HepG2 (cell line): Measurements from ENCODE around the gene SYNDIG1. TPM values are rescaled to one million over a fixed set of nuclear protein-coding genes. Genes with fewer than 3 reads are reported as not detected.

ENCODE experiments used
- ATAC-seq: fragments of 200-7000 bp; cut with Tn5 transposase; 3 replicates; pipeline ENCODE4 v1.9.1; 2020; ENCODE audit warnings: mild to moderate bottlenecking, moderate library complexity
- BruUV-seq: library from RNA; stranded (reverse); fragments of 400-500 nt; replicated peaks from 2 replicates; lab custom pipeline; 2021; lab: Mats Ljungman, UMichigan
- CTCF ChIA-PET: fragments of 300-600 bp; formaldehyde crosslinking; extraction: SDS; loops from one replicate; lab custom pipeline; 2021; ENCODE audit warnings: low total read pairs, inconsistent platforms, low intra/inter-chr PET ratio; lab: Yijun Ruan, JAX
- POLR2A ChIA-PET: fragments of 350-600 bp; sonication (Branson Sonifier 250); formaldehyde crosslinking; loops from one replicate; lab custom pipeline; 2020; ENCODE audit warnings: antibody characterized with exemption, inconsistent platforms; lab: Yijun Ruan, JAX
- DNase-seq: peaks from one replicate; pipeline ENCODE4 v3.0.0-alpha.2; 2015; ENCODE audit warnings: low spot score
- FAIRE-seq: peaks from 3 replicates; lab custom pipeline; 2011; peaks lifted over from hg19 to GRCh38; lab: Jason Lieb, UNC
- H2AFZ ChIP-seq: one replicate; pipeline ENCODE4 v1.6.1; 2011; ENCODE audit warnings: low read length, inconsistent platforms
- H3K27ac ChIP-seq: fragments of 300-600 bp; 3 replicates; pipeline ENCODE4 v1.8.0; 2011; ENCODE audit warnings: mixed run types, mild to moderate bottlenecking, mixed read lengths, low read length, inconsistent platforms; ENCODE audit not compliant: insufficient read depth; ENCODE audit errors: extremely low read length
- H3K27me3 ChIP-seq, 2 experiments: fragments of 200-600 bp in 1 of 2; 2 replicates in 1 of 2; 3 replicates in 1 of 2; pipeline versions ENCODE4 v1.6.0 to v1.8.0; 2011; ENCODE audit warnings: low read length in 2 of 2, mild to moderate bottlenecking in 2 of 2, moderate library complexity in 2 of 2, inconsistent platforms in 1 of 2; ENCODE audit not compliant: insufficient read depth in 2 of 2, control insufficient read depth in 1 of 2
- H3K36me3 ChIP-seq, 2 experiments: fragments of 200-600 bp in 1 of 2; replicated peaks in 1 of 2; 2 replicates in 1 of 2; 3 replicates in 1 of 2; pipeline versions ENCODE4 v1.5.1 to v1.8.0; 2011; ENCODE audit warnings: low read length in 2 of 2, inconsistent platforms in 1 of 2; ENCODE audit not compliant: insufficient read depth in 2 of 2, control insufficient read depth in 1 of 2
- H3K4me1 ChIP-seq: 2 replicates; pipeline ENCODE4 v1.5.1; 2012; ENCODE audit warnings: low read length, inconsistent platforms; ENCODE audit not compliant: insufficient read depth
- H3K4me2 ChIP-seq: 2 replicates; pipeline ENCODE4 v1.6.0; 2011; ENCODE audit warnings: low read depth, low read length, inconsistent platforms
- H3K4me3 ChIP-seq, 3 experiments: fragments of 200-600 bp in 1 of 3; sonication (generic), shearing (Covaris generic) in 1 of 3; replicated peaks in 1 of 3; 2 replicates each; pipeline ENCODE4 v1.5.1; 2011 to 2016; ENCODE audit warnings: low read length in 3 of 3, inconsistent platforms in 2 of 3, low read depth in 2 of 3, mild to moderate bottlenecking in 2 of 3, control low read depth in 1 of 3, mixed read lengths in 1 of 3; ENCODE audit not compliant: insufficient read depth in 1 of 3
- H3K79me2 ChIP-seq: one replicate; pipeline ENCODE4 v1.6.1; 2011; ENCODE audit warnings: low read length, inconsistent platforms; ENCODE audit not compliant: insufficient read depth
- H3K9ac ChIP-seq: 2 replicates; pipeline ENCODE4 v1.6.0; 2011; ENCODE audit warnings: mild to moderate bottlenecking, low read depth, low read length, inconsistent platforms; ENCODE audit not compliant: insufficient read depth
- H3K9me3 ChIP-seq: 2 replicates; pipeline ENCODE4 v1.5.1; 2012; ENCODE audit warnings: mild to moderate bottlenecking, low read length
- H4K20me1 ChIP-seq: 2 replicates; pipeline ENCODE4 v1.6.0; 2011; ENCODE audit warnings: inconsistent platforms, mild to moderate bottlenecking, low read length, moderate library complexity; ENCODE audit not compliant: insufficient read depth
- ATF7 ChIP-seq, 2 experiments: fragments of 450-650 bp in 1 of 2; sonication (generic) in 1 of 2; formaldehyde crosslinking in 1 of 2; IDR thresholded peaks; 2 replicates each; pipeline versions ENCODE4 v1.4.0 to v1.6.1; 2016 to 2020; ENCODE audit warnings: antibody characterized with exemption in 1 of 2, mild to moderate bottlenecking in 1 of 2, missing genetic modification reagents in 1 of 2
- NR3C1 ChIP-seq: sonication (generic); formaldehyde crosslinking; IDR thresholded peaks from 2 replicates; pipeline ENCODE4 v1.4.0; 2020; ENCODE audit warnings: missing genetic modification reagents
- PAWR ChIP-seq: sonication (generic); formaldehyde crosslinking; IDR thresholded peaks from 2 replicates; pipeline ENCODE4 v1.4.0; 2020; ENCODE audit warnings: missing genetic modification reagents, mild to moderate bottlenecking, borderline replicate concordance
- RAD51 ChIP-seq: fragments of 450-650 bp; IDR thresholded peaks from 2 replicates; pipeline ENCODE4 v1.6.1; 2016; ENCODE audit warnings: borderline replicate concordance
- TOPORS ChIP-seq: sonication (generic); formaldehyde crosslinking; IDR thresholded peaks from 2 replicates; pipeline ENCODE4 v1.8.0; 2023; ENCODE audit warnings: mild to moderate bottlenecking, missing genetic modification reagents
- YEATS2 ChIP-seq: sonication (generic); formaldehyde crosslinking; IDR thresholded peaks from 2 replicates; pipeline ENCODE4 v1.4.0; 2020; ENCODE audit warnings: missing genetic modification reagents, borderline replicate concordance
- YY1 ChIP-seq: IDR thresholded peaks from 2 replicates; pipeline ENCODE4 v1.6.1; 2011; ENCODE audit warnings: low read length, low read depth, moderate library complexity, mild to moderate bottlenecking; ENCODE audit not compliant: insufficient read depth, insufficient replicate concordance
- ZIK1 ChIP-seq: sonication (generic); formaldehyde crosslinking; IDR thresholded peaks from 2 replicates; pipeline ENCODE4 v1.5.0; 2020; ENCODE audit warnings: mild to moderate bottlenecking, low read depth, missing genetic modification reagents, borderline replicate concordance
- ZNF12 ChIP-seq: sonication (generic); formaldehyde crosslinking; IDR thresholded peaks from 2 replicates; pipeline ENCODE4 v1.5.0; 2020; ENCODE audit warnings: missing genetic modification reagents
- ZNF143 ChIP-seq: sonication (generic); formaldehyde crosslinking; IDR thresholded peaks from 2 replicates; pipeline ENCODE4 v1.4.0; 2020; ENCODE audit warnings: missing genetic modification reagents
- ZNF441 ChIP-seq: sonication (generic); formaldehyde crosslinking; IDR thresholded peaks from 2 replicates; pipeline ENCODE4 v1.7.0; 2021; ENCODE audit warnings: missing genetic modification reagents, borderline replicate concordance
- ZNF598 ChIP-seq: sonication (generic); formaldehyde crosslinking; IDR thresholded peaks from 2 replicates; pipeline ENCODE4 v1.5.1; 2020; ENCODE audit warnings: mild to moderate bottlenecking, missing genetic modification reagents, borderline replicate concordance
- ZNF766 ChIP-seq: sonication (generic); formaldehyde crosslinking; IDR thresholded peaks from 2 replicates; pipeline ENCODE4 v1.5.0; 2020; ENCODE audit warnings: missing genetic modification reagents, borderline replicate concordance
- ZNF782 ChIP-seq: sonication (generic); formaldehyde crosslinking; IDR thresholded peaks from 2 replicates; pipeline ENCODE4 v1.4.0; 2020; ENCODE audit warnings: missing genetic modification reagents, mild to moderate bottlenecking, borderline replicate concordance
- ZSCAN25 ChIP-seq: sonication (generic); formaldehyde crosslinking; IDR thresholded peaks from 2 replicates; pipeline ENCODE4 v1.8.0; 2022; ENCODE audit warnings: mild to moderate bottlenecking, missing genetic modification reagents
- WGBS: methylation state at CpG from one replicate; pipeline ENCODE4 v1.1.6; 2017; ENCODE audit warnings: low lambda C conversion rate; 5-methylcytosine and 5-hydroxymethylcytosine counted together
- in situ Hi-C: cut with HindIII; loops from 2 replicates; pipeline ENCODE4 v1.10.0; 2017; ENCODE audit warnings: low pct_unique_long_range_greater_than_20kb; ENCODE audit not compliant: extremely low pct_ligation_motif_present
- intact Hi-C: fragments of 100-400 bp; cut with micrococcal nuclease; formaldehyde crosslinking; loops from one replicate; pipeline ENCODE4 v1.10.0; 2022; ENCODE audit not compliant: unreplicated experiment
- polyA plus RNA-seq, 8 experiments: library from polyadenylated mRNA; depleted of rRNA in 3 of 8; stranded (reverse) in 7 of 8; unstranded in 1 of 8; fragments of >200 nt; fragmentation: Illumina TruSeq in 4 of 8; extraction: Trizol in 4 of 8; gene quantifications; 2 replicates each; pipeline versions ENCODE4 v1.2.1 to v1.2.3, GENCODE V29; 2011 to 2016; ENCODE audit warnings: low read depth in 4 of 8, missing spikeins in 1 of 8, mixed read lengths in 1 of 8; ENCODE audit not compliant: insufficient read depth in 1 of 8
- total RNA-seq, 5 experiments: library from RNA; depleted of rRNA; stranded (reverse); fragments of >200 nt; fragmentation: Illumina TruSeq; extraction: Trizol; gene quantifications; 2 replicates each; pipeline ENCODE4 v1.2.3, GENCODE V29; 2016; ENCODE audit warnings: low read depth in 1 of 5
- TF ChIP-seq, protein P1 (sequence below): sonication (generic); formaldehyde crosslinking; IDR thresholded peaks from 2 replicates; pipeline ENCODE4 v1.4.0; 2020; ENCODE audit warnings: missing genetic modification reagents; ENCODE audit errors: not compliant biosample characterization
- TF ChIP-seq, protein P2 (sequence below): IDR thresholded peaks from 2 replicates; pipeline ENCODE4 v1.6.1; 2016; ENCODE audit warnings: low read depth
- TF ChIP-seq, protein P3 (sequence below): sonication (generic); formaldehyde crosslinking; IDR thresholded peaks from 2 replicates; pipeline ENCODE4 v1.4.0; 2020; ENCODE audit warnings: missing genetic modification reagents

Gene SYNDIG1
- total and polyA plus RNA-seq, 2 of the 13 experiments (the other 11 are each of a cell fraction or from before 2014, with no cell fraction given), result not detected

DNA sequence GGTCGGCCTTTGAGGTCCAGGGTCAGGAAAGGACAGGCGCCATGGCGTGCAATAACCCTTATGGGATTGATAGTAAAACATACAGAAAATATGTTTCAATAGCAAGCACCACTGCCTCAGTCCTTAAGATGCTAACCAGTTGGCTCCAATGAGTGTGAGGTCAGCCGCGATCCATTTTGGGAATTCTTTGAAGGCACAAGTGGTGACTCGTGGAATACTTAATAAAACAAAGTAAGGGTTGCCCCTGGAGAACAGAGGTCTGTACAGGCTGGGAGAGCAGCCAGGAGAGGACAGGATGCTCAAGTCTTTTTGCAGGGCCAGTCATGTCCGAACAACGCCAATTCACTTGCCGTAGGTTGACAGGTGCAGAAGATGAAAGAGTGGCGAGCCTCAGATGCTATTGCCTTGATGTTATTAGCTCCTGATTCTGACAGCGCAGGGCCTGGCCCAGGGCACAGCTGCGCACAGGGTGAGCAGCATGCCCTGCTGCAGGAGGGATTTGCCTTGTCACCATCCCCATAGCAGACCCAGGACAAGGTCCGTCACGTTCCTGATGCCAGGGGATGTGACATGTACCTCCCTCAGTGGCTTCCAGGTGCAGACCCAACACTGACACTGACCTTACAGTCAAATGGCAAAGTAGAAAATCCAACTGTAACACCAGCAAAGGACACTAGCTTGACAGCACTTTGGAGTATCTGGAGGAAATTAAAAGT, 21.8 kb downstream of the SYNDIG1 start:
- FAIRE-seq, result no peak
- Histone ChIP-seq H3K79me2 (no peaks in the 10 kb centered on the region), H3K36me3 (no peaks in the 10 kb centered on the region), H3K27ac (no peak overlapping the region), H3K27me3 (peaks cover 0 to 10% of the 10 kb centered on the region in 2 experiments; a peak in 2 of 5 replicates), H3K9me3 (no peaks in the 10 kb centered on the region), H2AFZ (no peak overlapping the region), H3K4me3 (no peak overlapping the region), H3K9ac (no peak overlapping the region), H3K4me1 (no peaks in the 10 kb centered on the region), H3K4me2 (no peak overlapping the region), H4K20me1 (no peaks in the 10 kb centered on the region)
- 51% methylated on average over 14 of the region's 14 CpGs for WGBS
- CTCF ChIA-PET, result no interaction called here
- DNase-seq, result no peak
- TF ChIP-seq, protein P1, sequence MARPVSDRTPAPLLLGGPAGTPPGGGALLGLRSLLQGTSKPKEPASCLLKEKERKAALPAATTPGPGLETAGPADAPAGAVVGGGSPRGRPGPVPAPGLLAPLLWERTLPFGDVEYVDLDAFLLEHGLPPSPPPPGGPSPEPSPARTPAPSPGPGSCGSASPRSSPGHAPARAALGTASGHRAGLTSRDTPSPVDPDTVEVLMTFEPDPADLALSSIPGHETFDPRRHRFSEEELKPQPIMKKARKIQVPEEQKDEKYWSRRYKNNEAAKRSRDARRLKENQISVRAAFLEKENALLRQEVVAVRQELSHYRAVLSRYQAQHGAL (CRISPR knock-in tag), result no peak
- TF ChIP-seq PAWR (CRISPR knock-in tag) (no peak), ZNF766 (CRISPR knock-in tag) (no peak), YEATS2 (no peak), ZNF782 (no peak), ZNF598 (CRISPR knock-in tag) (no peak), YY1 (no peak), ZIK1 (no peak), ATF7 (IDR thresholded peaks at IDR 0.05) (no peak), ATF7 (CRISPR knock-in tag; IDR thresholded peaks at IDR 0.05) (no peak), ZSCAN25 (CRISPR knock-in tag) (no peak), TOPORS (CRISPR knock-in tag) (no peak), ZNF441 (no peak), ZNF12 (CRISPR knock-in tag) (no peak), NR3C1 (no peak), ZNF143 (CRISPR knock-in tag) (no peak), RAD51 (no peak)
- TF ChIP-seq, protein P2, sequence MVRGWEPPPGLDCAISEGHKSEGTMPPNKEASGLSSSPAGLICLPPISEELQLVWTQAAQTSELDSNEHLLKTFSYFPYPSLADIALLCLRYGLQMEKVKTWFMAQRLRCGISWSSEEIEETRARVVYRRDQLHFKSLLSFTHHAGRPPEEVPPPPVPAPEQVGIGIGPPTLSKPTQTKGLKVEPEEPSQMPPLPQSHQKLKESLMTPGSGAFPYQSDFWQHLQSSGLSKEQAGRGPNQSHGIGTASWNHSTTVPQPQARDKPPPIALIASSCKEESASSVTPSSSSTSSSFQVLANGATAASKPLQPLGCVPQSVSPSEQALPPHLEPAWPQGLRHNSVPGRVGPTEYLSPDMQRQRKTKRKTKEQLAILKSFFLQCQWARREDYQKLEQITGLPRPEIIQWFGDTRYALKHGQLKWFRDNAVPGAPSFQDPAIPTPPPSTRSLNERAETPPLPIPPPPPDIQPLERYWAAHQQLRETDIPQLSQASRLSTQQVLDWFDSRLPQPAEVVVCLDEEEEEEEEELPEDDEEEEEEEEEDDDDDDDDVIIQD, result no peak
- TF ChIP-seq, protein P3, sequence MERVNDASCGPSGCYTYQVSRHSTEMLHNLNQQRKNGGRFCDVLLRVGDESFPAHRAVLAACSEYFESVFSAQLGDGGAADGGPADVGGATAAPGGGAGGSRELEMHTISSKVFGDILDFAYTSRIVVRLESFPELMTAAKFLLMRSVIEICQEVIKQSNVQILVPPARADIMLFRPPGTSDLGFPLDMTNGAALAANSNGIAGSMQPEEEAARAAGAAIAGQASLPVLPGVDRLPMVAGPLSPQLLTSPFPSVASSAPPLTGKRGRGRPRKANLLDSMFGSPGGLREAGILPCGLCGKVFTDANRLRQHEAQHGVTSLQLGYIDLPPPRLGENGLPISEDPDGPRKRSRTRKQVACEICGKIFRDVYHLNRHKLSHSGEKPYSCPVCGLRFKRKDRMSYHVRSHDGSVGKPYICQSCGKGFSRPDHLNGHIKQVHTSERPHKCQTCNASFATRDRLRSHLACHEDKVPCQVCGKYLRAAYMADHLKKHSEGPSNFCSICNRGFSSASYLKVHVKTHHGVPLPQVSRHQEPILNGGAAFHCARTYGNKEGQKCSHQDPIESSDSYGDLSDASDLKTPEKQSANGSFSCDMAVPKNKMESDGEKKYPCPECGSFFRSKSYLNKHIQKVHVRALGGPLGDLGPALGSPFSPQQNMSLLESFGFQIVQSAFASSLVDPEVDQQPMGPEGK (CRISPR knock-in tag), result no peak
- intact Hi-C loops, result no loop called here
- in situ Hi-C loops, result no loop called here
- ATAC-seq, result no peak
- POLR2A ChIA-PET, result no interaction called here
- BruUV-seq, result no TSS peak
